NCI-H146 (cell line): Measurements from ENCODE around the gene SYT15.
"Not testable (repeated sequence)": the region's sequence is repeated elsewhere in the genome, so short reads cannot be mapped to it uniquely, and the experiment has no call there.

Experiments
- DNase-seq: peaks from one replicate; lab custom pipeline; 2025; lab: John Stamatoyannopoulos, UW

The SYT15 gene

DNA sequence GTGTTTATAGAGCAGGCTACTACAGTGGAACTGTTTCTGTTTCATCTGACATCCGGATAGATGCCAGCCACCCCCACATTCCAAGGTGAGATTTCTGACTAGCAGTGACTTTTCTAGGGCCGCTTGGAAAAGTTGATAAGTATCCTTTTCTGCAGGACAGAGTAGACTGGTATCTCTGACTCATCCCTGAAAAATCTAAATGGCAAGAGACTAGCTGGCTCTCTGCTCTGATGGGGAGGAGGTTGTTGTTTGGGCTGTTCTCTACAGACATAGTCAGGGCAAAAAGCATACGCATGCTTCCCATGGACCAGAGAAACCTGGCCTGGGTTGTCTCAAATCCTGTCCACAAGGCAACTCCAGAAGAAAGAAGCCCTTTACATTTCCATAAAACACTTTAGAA lies 10.7 kb downstream of the SYT15 start:
- DNase-seq: not testable (repeated sequence)

DNA sequence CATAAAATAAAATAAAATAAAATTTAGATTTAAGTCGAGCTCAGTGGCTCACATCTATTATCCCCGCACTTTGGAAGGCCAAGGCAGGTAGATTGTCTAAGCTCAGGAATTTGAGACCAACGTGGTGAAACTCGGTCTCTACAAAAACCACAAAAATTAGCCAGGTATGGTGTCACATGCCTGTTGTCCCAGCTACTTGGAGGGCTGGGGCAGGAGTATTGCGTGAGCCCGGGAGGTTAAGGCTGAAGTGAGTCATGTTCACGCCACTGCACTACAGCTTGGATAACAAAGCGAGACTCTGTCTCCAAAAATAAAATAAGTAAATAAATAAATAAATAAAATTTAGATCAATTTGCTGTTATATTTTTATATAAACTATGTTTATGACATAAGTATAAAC lies 12.1 kb downstream of the SYT15 start:
- DNase-seq: not testable (repeated sequence)

DNA sequence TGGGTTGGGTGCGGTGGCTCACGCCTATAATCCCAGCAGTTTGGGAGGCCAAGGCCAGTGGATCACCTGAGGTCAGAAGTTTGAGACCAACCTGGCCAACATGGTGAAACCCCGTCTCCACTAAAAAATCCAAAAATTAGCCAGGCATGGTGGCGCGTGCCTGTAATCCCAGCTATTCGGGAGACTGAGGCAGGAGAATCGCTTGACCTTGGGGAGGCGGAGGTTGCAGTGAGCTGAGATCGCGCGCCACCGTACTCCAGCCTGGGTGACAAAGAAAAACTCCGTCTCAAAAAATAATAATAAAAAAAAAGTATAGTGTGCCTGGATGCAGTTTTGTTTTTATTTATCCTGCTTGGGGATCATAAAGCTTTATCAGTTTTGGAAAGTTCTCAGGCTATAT lies 14.4 kb downstream of the SYT15 start:
- not testable (repeated sequence) for DNase-seq

DNA sequence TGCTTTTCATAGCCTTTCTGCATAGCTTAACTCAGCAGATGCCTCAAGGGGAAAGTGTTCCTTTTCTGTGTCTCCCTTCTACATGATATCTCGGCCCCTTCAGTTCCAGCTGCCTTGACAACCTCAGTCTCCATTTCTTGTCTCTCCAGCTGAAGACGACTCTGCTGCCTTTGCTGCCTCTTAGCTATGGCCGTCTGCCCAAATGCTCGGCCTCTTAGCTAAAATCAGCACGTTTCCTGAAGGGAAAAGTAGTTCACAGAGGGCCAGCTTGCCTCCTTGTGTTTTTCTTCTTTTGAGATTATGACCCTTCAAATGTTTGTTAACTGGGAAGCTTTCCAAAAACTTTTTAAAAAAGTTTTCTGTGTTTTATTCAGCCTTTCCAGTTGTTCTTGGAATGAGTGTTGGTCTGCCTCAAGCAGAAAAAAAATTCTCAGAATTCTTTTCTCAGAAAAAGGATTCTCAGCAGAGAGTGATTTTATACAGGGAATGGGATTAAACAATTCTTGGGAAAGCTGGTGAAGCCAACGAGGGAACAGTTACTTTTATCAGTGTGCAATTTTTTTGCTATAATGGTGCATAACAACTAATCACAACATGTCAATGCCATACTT lies 15.6 kb downstream of the SYT15 start:
- not testable (repeated sequence) for DNase-seq

DNA sequence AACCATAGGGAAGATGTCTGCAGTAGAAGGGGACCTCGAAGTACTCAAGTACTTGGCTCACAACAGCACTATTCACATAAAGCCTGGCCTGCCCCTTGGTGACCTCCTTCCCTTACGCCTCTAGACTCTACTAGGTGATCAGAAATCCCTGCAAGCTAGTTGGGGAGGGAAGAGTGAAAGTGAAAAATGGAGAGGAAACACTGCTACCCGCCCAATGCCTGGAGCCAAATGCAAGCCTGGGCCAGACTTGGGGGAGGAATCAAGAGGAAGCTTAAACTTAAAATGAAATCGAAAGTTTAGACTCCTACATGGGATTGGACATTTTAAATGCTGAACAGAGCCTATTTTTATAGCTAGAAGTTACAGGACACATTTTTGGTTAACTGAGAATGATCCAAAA lies 17.6 kb downstream of the SYT15 start:
- not testable (repeated sequence) for DNase-seq

DNA sequence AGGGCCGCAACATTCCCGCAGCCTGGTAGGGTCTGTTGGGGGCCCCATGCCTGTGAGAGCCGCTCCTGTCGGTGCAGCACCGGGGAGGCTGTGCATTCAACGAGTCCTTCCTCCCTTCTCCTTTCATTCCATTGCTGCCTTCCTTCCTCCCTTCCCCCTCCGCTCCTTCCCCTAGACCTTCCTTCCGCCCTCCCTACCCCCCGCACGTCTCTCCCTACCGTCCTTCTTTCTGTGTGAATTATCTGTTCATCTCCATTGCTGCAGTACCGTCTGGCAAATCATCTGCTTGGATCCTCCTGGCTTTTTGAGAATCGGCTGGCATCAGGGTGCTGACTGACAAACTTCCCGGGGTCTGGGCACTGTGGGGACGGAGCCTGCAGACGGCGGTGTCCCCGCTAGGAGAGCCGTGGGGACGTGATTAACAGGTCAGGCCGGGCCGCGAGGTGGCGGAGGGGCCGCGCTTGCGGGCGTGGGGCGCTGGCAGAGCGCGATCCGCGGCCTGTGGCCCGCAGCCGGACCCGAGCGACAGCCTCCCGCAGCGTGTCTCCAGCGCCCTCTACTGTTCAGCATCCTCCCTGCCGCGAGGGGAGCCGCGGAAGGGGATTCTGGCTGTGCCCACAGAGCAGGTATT lies 18.8 kb downstream of the SYT15 start:
- not testable (repeated sequence) for DNase-seq

DNA sequence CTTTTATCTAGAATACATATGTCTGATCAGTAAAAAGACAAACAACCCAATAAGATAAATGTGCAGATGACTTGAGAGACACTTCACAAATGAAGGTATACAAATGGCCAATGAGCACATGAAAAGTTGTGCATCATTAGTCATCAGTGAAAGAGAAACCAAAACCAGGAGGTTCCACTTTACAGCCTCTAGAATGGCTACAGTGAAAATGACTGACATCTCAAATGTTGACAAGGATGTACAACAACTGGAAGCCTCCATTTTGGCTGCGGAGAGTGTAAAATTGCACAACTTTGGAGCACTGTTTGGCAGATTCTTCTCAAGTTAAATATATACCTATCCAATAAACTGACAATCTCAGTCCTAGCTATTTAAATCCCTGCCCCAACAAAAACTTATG lies 21.6 kb downstream of the SYT15 start:
- not testable (repeated sequence) for DNase-seq

DNA sequence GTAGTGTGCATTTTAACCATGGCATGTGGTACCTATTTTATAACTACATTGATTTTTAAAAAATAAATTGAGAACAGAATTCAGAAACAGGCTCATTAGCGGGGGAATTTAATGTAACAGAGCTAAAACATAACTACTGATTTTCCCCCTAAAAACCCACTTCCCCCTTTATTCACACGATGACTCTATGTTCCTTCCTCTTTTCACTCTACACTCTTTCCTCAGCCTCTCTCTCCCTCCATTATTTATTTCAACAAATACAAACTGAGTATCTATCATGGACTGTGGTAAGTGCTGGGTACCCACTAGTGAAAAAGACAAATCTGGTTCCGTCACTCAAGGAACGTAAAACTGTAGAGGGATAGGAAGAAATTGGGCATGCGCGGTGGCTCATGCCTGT lies 36.6 kb downstream of the SYT15 start:
- not testable (repeated sequence) for DNase-seq

DNA sequence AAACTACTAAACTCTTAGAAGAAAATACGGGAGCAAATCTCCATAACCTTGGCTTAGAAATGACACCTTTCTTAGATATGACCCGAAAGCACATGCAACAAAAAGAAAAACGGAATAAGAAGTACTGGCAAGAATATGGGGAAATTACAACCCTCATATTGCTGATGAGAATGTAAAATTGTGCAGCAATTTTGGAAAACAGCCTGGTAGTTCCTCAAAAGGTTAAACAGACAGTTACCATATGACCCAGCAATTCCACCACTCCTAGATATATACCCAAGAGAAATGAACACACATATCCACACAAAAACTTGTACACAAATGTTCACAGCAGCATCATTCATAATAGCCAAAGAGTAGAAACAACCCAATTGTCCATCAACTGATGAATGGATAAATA lies 37.3 kb downstream of the SYT15 start:
- DNase-seq: not testable (repeated sequence)

DNA sequence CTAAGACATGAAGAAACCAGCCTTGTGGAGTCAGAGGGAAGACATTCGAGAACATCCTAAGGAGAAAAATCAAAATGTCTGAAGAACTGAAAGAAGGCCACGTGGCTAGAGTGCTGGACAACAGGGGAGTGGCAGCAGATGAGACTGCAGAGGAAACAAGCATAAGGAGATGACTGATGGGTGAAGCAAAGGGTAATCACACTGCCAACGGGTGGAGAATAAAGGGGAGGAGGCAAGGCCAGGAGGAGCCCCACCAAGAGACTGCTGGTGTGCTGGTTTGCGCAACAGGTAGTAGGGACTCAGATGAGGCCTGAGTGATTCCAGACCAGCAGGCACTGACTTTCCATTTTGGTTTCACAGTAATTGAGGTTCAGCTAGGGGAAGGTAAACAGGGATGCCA lies 38.2 kb downstream of the SYT15 start:
- DNase-seq: not testable (repeated sequence)

DNA sequence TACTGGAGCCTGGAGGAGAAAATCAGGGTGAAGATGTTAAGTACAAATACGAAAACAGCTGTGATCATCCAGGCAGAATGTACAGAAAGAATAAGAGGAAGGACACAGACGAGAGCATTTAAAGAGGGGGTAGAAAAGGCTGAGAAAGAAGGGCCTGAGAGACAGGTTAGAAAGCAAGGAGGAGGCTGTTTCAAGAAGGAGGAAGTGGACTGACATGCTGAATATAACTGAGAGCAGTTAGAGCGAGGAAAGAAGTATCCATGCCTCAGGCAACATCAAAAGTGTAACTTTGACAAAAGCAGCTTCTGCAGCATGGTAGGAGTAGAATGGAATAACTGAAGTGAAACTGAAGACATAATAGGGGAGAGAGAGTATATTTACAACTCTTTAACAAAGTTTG lies 39.0 kb downstream of the SYT15 start:
- DNase-seq: not testable (repeated sequence)

DNA sequence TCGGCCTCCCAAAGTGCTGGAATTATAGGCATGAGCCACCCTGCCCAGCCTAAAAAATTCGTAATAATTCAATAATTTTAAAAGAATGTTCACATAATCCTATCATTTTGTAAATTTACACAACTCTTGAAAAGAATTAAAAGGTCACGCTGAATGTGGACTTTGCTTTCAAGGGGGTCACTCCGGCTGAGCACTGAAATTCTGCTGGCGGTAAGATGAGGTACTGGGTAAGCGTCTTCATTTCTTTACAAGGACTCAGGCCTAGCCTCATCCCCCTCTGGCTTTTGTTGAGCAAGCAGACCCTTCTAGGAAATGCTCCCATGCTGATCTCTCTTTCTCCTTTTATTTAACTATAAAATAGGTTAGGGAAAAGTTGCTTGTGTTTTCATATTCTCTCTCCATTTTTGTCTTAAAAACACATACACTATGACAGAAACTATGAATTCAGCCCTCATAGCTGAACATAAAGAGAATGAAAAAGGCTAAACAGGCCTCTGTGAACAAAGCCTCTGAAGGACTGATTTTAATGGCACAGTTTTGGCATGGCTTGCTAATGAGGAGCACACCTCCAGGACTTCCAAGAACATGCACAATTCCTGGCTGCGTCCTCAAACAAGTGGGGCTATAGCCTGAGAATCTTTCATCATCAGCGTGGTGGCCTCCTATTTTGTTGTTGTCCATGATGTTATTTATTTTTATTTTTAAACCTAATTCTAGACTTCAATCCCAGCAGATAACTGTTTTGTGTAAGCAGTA lies 45.1 kb downstream of the SYT15 start:
- not testable (repeated sequence) for DNase-seq

DNA sequence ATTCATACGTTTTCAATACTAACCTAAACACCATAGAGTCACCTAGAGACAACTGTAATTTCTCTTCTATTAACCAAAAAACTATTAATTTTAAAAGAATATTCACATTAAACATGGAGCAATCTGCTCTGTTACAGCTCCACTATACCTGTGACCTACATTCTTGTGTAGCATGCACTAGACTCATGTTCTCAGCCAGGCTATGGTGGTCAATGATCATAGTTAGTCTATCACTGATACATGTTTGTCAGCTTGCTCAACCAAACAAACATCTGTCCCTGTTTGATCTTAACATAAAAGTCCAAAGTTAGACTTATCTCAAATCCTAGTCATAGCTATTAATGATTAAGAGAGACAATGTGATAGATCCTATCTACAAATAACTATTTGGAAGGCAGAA lies 50.9 kb downstream of the SYT15 start:
- not testable (repeated sequence) for DNase-seq

DNA sequence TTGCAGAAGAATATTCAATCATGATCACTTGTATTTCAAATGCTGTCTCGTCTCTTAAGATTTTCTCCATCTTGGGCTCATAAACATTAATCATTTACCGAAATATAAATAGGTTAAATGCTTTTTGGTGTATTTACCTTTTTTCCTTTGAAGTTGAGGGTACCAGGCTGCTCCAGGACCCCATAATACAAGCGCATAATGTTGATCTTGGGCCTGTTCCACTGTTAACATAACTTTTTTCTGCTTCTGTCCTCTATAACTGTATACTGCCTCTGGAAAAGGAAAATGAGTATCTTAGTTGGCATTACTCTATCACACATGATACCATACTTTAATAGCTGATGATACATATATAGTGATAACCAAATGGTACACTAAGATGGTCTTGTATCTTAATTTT lies 51.9 kb downstream of the SYT15 start:
- not testable (repeated sequence) for DNase-seq

DNA sequence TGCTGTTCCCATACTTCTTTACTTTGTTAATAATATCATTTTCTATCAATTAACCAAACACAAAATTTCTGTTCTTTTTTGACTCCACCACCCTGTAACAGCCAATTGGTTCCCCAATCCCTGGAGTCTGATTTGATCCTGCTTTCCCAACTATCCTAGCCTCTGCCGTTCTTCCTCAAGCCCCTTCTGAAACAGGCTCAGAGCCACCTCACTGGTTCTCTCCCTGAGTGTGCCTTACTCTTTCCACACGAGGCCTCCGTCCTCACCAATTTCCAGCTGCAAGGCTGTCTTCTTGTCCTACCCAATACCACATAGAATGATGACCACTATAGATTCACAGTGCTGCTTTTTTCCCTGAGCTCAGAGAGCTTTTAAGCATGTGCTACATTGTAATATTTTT lies 52.8 kb downstream of the SYT15 start:
- not testable (repeated sequence) for DNase-seq

DNA sequence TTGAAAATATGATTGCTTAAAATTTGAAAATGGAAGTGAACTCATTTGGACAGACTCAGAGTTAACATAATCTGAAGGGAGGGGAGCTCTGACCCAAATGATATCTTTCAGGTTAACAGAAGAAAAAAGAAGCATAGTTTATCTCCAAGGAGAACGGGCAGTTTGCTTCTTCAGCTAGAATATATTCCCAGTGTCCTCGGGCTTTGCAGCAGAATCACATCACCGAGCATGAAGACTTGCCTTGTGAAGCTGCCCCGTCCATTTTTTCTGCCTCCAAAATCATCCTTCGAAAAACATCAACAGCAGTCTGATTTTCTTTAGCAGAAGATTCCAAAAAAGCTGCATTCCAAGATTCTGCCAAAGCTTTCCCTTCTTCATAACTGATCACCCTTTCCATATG lies 55.8 kb downstream of the SYT15 start:
- not testable (repeated sequence) for DNase-seq

DNA sequence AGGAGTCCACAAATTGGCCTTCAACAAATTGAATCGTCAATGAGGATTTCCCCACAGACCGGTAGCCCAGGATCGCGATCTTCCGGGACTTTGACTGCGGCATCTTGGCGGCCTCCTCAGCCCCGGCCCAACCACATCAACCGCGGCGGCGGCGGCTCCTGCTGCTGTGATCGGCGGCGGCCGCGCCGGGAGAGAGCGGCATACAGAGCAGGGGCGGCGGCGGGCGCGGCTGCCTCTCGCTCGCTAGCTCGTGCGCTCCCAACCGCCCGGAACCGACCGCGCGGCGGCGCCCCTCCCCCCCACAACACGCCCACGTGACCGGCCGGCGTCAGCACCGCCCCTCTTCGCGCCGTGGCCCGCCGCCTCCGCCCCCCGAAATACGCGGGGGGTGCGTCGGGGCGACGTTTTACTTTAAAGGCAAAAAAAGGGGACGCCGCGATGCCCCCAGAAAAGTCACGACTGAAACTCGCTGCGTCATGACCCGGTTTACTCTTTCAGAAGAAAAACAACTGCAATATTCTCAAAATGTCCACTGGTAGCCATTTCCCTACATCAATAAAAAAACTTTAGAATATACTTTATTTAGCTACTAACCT lies 56.5 kb downstream of the SYT15 start:
- not testable (repeated sequence) for DNase-seq

DNA sequence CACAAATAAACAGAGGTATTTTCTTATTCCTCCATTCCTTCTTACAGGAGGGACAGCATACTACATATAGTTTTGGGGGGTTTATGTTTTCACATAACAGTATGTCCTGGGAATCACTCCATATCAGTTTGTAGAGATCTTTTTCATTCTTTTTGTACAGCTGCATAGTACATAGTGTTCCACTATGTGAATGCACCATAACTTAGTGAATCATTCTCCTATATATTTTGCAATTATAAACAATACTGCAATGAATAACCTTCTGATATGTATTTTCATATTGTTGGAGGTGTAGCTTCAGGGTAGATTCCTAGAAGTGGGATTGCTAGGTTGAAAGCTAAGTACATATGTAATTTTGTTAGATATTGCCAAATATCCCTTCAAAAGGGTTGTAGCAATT lies 61.1 kb downstream of the SYT15 start:
- DNase-seq: not testable (repeated sequence)
